Breast epithelium (tissue), 3 donors: ENCODE data around the gene GPC6.

Experiments used
- CTCF ChIP-seq, 3 donors: fragments of 450-650 bp; IDR thresholded peaks; one replicate each; pipeline ENCODE4 v1.5.1; 2016 to 2017; ENCODE audit warnings: antibody characterized with exemption in 3 of 3, mild to moderate bottlenecking in 3 of 3, moderate library complexity in 3 of 3
- POLR2A ChIP-seq: fragments of 450-650 bp; IDR thresholded peaks from one replicate; pipeline ENCODE4 v1.6.1; 2016; ENCODE audit warnings: antibody characterized with exemption, mild to moderate bottlenecking, moderate library complexity
- POLR2AphosphoS5 ChIP-seq, 3 donors: sonication (generic); formaldehyde crosslinking; IDR thresholded peaks; one replicate each; pipeline ENCODE4 v1.6.1; 2017; ENCODE audit warnings: antibody characterized with exemption in 3 of 3

GRCh38 chr13:94414141-94414540, 1187.5 kb downstream of the GPC6 start:
- TF ChIP-seq CTCF (IDR thresholded peaks at IDR 0.05) (no peak), POLR2A (no peak), POLR2AphosphoS5 (IDR thresholded peaks at IDR 0.05) (no peak)
